Ovary (tissue), 3 donors: ENCODE data around the gene WRNIP1.

Experiments
- CTCF ChIP-seq, 3 donors: fragments of 450-650 bp in 2 of 3; fragments of 200-600 bp in 1 of 3; IDR thresholded peaks; one replicate each; pipeline versions ENCODE4 v1.5.1 to v1.8.0; 2016 to 2022; ENCODE audit warnings: antibody characterized with exemption in 3 of 3, mild to moderate bottlenecking in 1 of 3
- POLR2A ChIP-seq: fragments of 450-650 bp; IDR thresholded peaks from one replicate; pipeline ENCODE4 v1.6.1; 2017; ENCODE audit warnings: antibody characterized with exemption, mild to moderate bottlenecking, moderate library complexity
- donor health status: DM: no; HTN: no; CAD: no.

- TF ChIP-seq POLR2A (no peak), CTCF (IDR thresholded peaks at IDR 0.05) (no peak)
Measured at GRCh38 chr6:2798586-2799134, 33.5 kb downstream of the WRNIP1 start.
